Choroid plexus epithelial cell (primary cell): ENCODE measurements around the gene TAF1C.

Source experiments
- DNase-seq: peaks from one replicate; pipeline ENCODE4 v3.0.0-alpha.2; 2010; ENCODE audit warnings: low read depth
- H3K4me3 ChIP-seq: 2 replicates; pipeline ENCODE4 v1.5.1; 2011; ENCODE audit warnings: low read depth, mild to moderate bottlenecking, control low read depth, low read length, moderate library complexity
- TF ChIP-seq, protein P1 (sequence below): conservative IDR thresholded peaks from 2 replicates; pipeline ENCODE4 v1.5.1; 2011; ENCODE audit warnings: low read depth, mild to moderate bottlenecking, control low read depth, inconsistent platforms, low read length, moderate library complexity

Gene TAF1C

DNA sequence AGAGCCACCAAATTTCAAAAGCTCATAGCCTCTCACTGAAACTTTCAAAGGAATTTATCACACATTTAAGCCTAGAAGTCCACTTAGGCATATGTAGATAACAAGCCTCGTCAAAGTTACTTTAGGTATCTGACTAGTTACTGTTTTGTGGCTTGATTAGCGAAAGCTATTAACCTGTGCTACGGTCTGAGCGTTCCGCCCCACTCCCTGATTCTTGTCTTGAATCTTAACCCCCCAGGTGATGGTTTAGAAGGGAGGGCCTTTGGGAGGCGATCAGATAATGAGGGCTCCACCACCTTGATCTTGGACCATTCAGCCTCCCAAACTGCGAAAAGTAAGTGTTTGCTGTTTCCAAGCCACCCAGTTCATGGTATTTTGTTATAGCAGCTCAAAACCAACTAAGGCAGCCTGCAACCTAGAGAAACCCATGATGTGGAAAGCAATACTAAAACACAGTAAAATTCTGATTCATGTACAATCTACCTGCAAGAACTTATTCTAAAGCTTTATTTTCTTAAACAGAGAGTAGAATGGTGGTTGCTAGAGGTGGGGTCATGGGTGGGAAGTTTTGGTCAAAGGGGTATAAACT is 49.0 kb downstream of the TAF1C start:
- TF ChIP-seq, protein P1, sequence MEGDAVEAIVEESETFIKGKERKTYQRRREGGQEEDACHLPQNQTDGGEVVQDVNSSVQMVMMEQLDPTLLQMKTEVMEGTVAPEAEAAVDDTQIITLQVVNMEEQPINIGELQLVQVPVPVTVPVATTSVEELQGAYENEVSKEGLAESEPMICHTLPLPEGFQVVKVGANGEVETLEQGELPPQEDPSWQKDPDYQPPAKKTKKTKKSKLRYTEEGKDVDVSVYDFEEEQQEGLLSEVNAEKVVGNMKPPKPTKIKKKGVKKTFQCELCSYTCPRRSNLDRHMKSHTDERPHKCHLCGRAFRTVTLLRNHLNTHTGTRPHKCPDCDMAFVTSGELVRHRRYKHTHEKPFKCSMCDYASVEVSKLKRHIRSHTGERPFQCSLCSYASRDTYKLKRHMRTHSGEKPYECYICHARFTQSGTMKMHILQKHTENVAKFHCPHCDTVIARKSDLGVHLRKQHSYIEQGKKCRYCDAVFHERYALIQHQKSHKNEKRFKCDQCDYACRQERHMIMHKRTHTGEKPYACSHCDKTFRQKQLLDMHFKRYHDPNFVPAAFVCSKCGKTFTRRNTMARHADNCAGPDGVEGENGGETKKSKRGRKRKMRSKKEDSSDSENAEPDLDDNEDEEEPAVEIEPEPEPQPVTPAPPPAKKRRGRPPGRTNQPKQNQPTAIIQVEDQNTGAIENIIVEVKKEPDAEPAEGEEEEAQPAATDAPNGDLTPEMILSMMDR: no peak
- no peak overlapping the region for H3K4me3 ChIP-seq
- DNase-seq: no peak

DNA sequence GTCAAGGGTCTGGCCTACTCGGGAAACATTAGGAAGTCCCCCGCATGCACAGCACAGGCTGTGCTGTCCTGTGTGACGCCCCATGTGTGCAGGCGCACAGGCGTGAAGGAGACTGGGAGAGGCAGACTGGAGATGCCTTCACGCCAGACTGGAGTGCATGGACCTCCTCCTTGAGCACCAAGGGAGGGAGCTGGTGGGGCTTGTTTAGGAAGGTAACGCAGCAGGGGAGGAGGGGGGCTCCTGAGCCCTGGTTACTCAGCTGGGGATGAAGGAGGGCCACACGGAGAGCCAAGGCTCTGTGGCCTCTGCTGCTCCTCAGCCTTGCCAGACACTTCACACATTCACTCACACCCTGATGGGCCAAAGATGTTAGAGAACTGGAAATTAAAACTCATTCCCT is 49.6 kb downstream of the TAF1C start:
- DNase-seq: no peak
- TF ChIP-seq, protein P1: no peak
- H3K4me3 ChIP-seq: no peak overlapping the region

DNA sequence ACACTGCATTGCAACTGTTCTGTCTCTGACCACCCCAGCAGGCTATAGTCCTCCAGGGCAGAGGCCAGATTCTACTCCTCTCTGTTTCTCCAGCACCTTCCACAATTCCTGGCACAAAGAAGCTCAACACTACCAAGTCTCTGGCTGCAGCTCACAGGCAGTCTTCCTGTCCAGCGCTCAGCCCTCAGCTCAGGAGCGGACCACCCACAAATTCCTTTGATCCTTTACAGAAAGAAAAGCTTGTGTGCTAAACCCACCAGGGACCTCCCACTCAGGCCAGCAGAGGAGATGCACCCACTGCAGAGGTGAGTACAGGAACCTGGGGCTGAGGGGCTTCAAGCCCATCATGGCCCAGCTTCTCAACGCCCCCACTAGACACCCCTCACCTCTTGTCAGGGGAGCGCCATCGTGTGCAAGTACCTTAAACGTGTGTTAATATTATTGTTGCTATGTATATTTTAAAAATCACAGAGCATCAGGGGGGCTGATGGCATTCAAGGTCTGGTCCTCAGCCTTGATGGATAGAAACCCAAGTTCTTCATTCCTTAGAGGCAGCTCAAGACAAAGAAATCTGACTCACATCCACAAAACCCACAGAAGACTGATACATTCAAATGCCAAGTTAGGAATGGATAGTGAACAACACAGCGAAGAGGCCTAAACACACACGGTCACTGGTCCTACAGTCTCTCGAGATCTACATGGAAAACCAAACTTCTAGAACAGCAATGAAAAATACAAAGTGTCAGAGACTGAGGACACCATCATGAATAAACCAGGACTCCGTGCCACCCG is 50.3 kb downstream of the TAF1C start:
- peak; percentile 6 for DNase-seq
- TF ChIP-seq, protein P1: no peak
- H3K4me3 ChIP-seq: no peak overlapping the region

DNA sequence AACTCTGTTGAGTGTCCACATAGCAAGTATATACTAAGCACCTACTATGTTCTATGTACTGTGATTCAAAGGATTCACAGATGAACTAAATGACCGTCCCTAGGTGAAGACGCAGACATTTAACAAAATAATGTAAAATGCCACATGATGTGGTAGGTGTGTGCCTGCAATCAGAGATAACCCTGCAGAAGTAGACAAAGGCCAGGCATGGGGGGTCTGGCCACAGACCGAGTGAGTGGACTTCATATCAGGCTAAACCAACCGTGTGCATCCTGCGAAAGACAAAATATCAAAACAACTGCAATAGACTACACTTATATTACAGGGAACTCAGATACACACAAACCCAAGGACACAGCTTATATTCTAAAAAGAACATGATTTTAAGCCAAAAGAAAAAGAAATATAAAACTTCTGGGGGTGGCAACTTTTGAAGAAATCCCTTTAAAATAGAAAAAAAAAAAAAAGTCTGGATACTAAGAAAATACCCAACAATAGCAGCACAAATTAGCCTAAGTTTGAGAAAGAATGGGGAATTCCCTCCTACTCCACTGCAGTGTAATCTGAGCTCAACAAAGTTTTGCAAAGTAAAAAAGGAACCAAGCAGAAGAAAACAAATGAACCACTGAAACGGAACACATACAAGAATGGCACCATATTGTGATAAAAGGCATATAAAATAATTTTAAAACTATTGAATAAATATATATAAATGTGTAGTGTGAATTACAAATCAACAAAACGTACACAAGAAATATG is 54.2 kb downstream of the TAF1C start:
- TF ChIP-seq, protein P1: no peak
- peak; percentile 36 for DNase-seq
- no peak overlapping the region for H3K4me3 ChIP-seq

- no peak overlapping the region for H3K4me3 ChIP-seq
- TF ChIP-seq, protein P1: no peak
- DNase-seq: no peak
Measured at GRCh38 chr16:84131117-84131516, 55.7 kb downstream of the TAF1C start.
